GM19193 (cell line): Measurements from ENCODE around the gene EYA4.

ENCODE experiments used
- POLR2A ChIP-seq: IDR thresholded peaks from 4 replicates; pipeline ENCODE4 v1.6.1; 2011; ENCODE audit not compliant: insufficient read depth, insufficient read length; ENCODE audit errors: extremely low read depth

EYA4 gene

GRCh38 chr6:133467231-133467981 lies 226.2 kb downstream of the EYA4 start:
- TF ChIP-seq POLR2A: no peak

GRCh38 chr6:133467982-133468380 lies 226.8 kb downstream of the EYA4 start:
- TF ChIP-seq POLR2A: no peak

- no peak for TF ChIP-seq POLR2A
Measured at GRCh38 chr6:133468591-133468990, 227.4 kb downstream of the EYA4 start.

- no peak for TF ChIP-seq POLR2A
Measured at GRCh38 chr6:133474516-133474915, 233.4 kb downstream of the EYA4 start.

GRCh38 chr6:133478673-133479072 lies 237.5 kb downstream of the EYA4 start:
- no peak for TF ChIP-seq POLR2A

- TF ChIP-seq POLR2A: no peak
Measured at GRCh38 chr6:133487174-133487573, 246.0 kb downstream of the EYA4 start.

- TF ChIP-seq POLR2A: no peak
Measured at GRCh38 chr6:133495205-133495903, 254.2 kb downstream of the EYA4 start.

- no peak for TF ChIP-seq POLR2A
Measured at GRCh38 chr6:133499662-133500061, 258.5 kb downstream of the EYA4 start.

GRCh38 chr6:133501675-133502270 lies 260.6 kb downstream of the EYA4 start:
- no peak for TF ChIP-seq POLR2A

GRCh38 chr6:133502441-133503335 lies 261.5 kb downstream of the EYA4 start:
- TF ChIP-seq POLR2A: no peak

- no peak for TF ChIP-seq POLR2A
Measured at GRCh38 chr6:133503336-133503729, 262.2 kb downstream of the EYA4 start.

GRCh38 chr6:133504158-133504557 lies 263.0 kb downstream of the EYA4 start:
- TF ChIP-seq POLR2A: no peak

- TF ChIP-seq POLR2A: no peak
Measured at GRCh38 chr6:133504761-133505160, 263.6 kb downstream of the EYA4 start.

- TF ChIP-seq POLR2A: no peak
Measured at GRCh38 chr6:133505681-133506080, 264.5 kb downstream of the EYA4 start.
